ENCODE measurements around the gene TMED6. TPM values are rescaled to one million over a fixed set of nuclear protein-coding genes. Genes with fewer than 3 reads are reported as not detected.
"Not testable (repeated sequence)": the region's sequence is repeated elsewhere in the genome, so short reads cannot be mapped to it uniquely, and the experiment has no call there.

Gene TMED6
- total RNA-seq, 2 experiments from 2014 or later = 2.1 to 2.2 TPM

DNA sequence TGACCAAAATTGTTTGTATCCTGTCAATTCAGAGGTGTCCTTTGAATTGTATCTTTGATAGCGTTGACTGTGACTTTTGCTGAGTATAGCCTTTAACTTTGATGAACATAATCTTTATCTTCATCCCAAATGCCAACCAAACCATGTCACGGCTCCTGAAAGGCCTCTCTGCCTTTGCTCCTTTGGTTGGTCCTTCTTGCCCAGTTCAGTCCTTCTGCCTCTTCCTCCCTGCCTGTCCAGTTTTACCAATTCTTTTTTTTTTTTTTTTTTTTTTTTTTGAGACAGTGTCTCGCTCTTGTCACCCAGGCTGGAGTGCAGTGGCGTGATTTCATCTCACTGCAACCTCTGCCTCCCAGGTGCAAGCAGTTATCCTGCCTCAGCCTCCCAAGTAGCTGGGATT is 53.3 kb downstream of the TMED6 start:
- Mint-ChIP-seq H3K36me3 (peaks cover 5% of the 10 kb centered on the region), H3K27me3 (no peaks in the 10 kb centered on the region), H3K4me3 (no peak overlapping the region), H3K27ac (no peak overlapping the region), H3K9me3 (no peaks in the 10 kb centered on the region), H3K4me1 (no peaks in the 10 kb centered on the region)
- DNase-seq = no peak
- no peak for ATAC-seq (ENCODE audit: low read depth)
- POLR2A ChIA-PET = no interaction called here

DNA sequence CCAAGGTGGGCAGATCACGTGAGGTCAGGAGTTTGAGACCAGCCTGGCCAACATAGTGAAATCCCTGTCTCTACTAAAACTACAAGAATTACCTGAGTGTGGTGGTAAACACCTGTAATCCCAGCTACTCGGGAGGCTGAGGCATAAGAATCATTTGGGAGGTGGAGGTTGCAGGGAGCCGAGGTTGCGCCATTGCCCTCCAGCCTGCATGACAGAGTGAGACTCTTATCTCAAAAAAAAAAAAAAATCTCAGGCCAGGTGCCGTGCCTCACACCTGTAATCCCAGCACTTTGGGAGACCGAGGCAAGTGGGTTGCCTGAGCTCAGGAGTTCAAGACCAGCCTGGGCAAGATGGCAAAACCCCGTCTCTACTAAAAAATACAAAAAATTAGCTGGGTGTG is 54.8 kb downstream of the TMED6 start:
- POLR2A ChIA-PET = interaction anchor here (0.7 kb wide), 1 partner anchor 9 kb away, joined by 7 read pairs; no protein-coding TSS in a partner anchor
- H3K4me3 Mint-ChIP-seq; H3K27me3 Mint-ChIP-seq; H3K4me1 Mint-ChIP-seq; DNase-seq; ATAC-seq (ENCODE audit: low read depth); H3K36me3 Mint-ChIP-seq; H3K27ac Mint-ChIP-seq; H3K9me3 Mint-ChIP-seq: not testable (repeated sequence)

DNA sequence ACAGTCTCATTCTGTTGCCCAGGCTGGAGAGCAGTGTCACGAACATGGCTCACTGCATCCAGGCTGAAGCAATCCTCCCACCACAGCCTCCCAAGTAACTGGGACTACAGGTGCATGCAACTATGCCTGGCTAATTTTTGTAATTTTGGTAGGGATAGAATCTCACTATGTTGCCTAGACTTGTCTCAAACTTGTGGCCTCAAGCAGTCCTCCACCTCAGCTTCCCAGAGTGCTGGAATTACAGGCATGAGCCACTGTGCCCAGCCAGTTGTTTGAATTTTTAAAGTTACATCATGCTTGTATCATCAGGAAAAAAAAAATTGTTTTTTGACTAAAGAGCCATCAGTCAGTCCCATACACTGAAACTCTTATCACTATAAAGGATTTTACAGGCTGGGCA is 57.5 kb downstream of the TMED6 start:
- Mint-ChIP-seq H3K36me3 (no peaks in the 10 kb centered on the region), H3K4me1 (no peaks in the 10 kb centered on the region), H3K9me3 (no peaks in the 10 kb centered on the region), H3K4me3 (no peak overlapping the region), H3K27me3 (no peaks in the 10 kb centered on the region), H3K27ac (no peak overlapping the region)
- no peak for ATAC-seq (ENCODE audit: low read depth)
- no peak for DNase-seq
- POLR2A ChIA-PET = no interaction called here

DNA sequence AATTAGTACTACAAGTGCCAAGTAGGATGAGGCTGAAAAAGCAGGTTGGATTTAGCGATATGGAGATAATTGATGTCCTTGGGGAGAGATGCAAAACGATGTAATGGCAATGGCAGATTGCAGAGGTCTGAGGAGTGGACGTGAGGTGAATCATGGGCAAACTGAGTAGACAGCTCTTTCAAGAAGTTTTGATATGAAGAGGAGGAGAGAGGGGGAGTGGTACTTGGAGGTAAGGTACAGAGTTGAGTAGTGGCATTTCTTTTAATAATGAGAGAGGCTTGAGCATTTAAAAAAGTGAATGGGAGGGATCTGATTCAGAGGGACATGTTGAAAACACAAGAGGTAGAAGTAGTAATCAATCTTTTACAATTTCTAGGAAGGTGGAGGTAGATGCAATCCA is 58.2 kb downstream of the TMED6 start:
- no peak for ATAC-seq (ENCODE audit: low read depth)
- Mint-ChIP-seq H3K4me3 (no peak overlapping the region), H3K9me3 (no peaks in the 10 kb centered on the region), H3K27me3 (no peaks in the 10 kb centered on the region), H3K27ac (no peak overlapping the region), H3K36me3 (no peaks in the 10 kb centered on the region), H3K4me1 (no peaks in the 10 kb centered on the region)
- DNase-seq = no peak
- POLR2A ChIA-PET = interaction anchor here (0.6 kb wide), 1 partner anchor 142 kb away, joined by 3 read pairs; no protein-coding TSS in a partner anchor

Other genes starting within 250 kb of the TMED6 start
- gene HAS3, start 246.1 kb downstream of the TMED6 start, total RNA-seq = 1 to 10 TPM; 1.2 to 1.6 TPM
- gene CHTF8, start 219.2 kb downstream of the TMED6 start, total RNA-seq = 100 to 1,000 TPM; 126 to 132 TPM
- 10 to 100 TPM; 40.5 to 41.4 TPM for gene UTP4, start 219.1 kb downstream of the TMED6 start, total RNA-seq
- gene SNTB2, start 164.6 kb downstream of the TMED6 start, total RNA-seq = 10 to 100 TPM; 19.1 to 24.1 TPM
- 10 to 100 TPM; 38.6 to 41.8 TPM for gene VPS4A, start 40.4 kb downstream of the TMED6 start, total RNA-seq
- gene PDF, start 21.2 kb downstream of the TMED6 start, total RNA-seq = 10 to 100 TPM; 12.6 to 14.5 TPM
- 10 to 100 TPM; 42.5 to 43.9 TPM for gene COG8, start 12.2 kb downstream of the TMED6 start, total RNA-seq
- gene NIP7, start 12.0 kb downstream of the TMED6 start, total RNA-seq = 10 to 100 TPM; 30.7 to 39.5 TPM
- 10 to 100 TPM; 50.8 to 52.7 TPM for gene TERF2, start 34.2 kb upstream of the TMED6 start, total RNA-seq
- gene CYB5B, start 72.8 kb upstream of the TMED6 start, total RNA-seq = 100 to 1,000 TPM; 125 to 131 TPM
- 10 to 100 TPM; 21.7 to 24.8 TPM for gene NFAT5, start 214.2 kb upstream of the TMED6 start, total RNA-seq